HUES48 (cell line): ENCODE data around the gene ATP2A2.
"Not testable (repeated sequence)": the region's sequence is repeated elsewhere in the genome, so short reads cannot be mapped to it uniquely, and the experiment has no call there.

Experiments used
- H3K27ac ChIP-seq: one replicate; pipeline ENCODE4 v1.7.0; 2013; ENCODE audit warnings: low read depth, low read length, inconsistent platforms
- H3K27me3 ChIP-seq: 2 replicates; pipeline ENCODE4 v1.6.1; 2013; ENCODE audit warnings: mild to moderate bottlenecking, low read length; ENCODE audit not compliant: control insufficient read depth, insufficient read depth
- H3K36me3 ChIP-seq: 2 replicates; pipeline ENCODE4 v1.6.1; 2013; ENCODE audit warnings: low read length; ENCODE audit not compliant: control insufficient read depth, insufficient read depth
- H3K4me1 ChIP-seq: 2 replicates; pipeline ENCODE4 v1.6.1; 2013; ENCODE audit warnings: mild to moderate bottlenecking, low read length; ENCODE audit not compliant: control insufficient read depth, insufficient read depth
- H3K4me3 ChIP-seq: 2 replicates; pipeline ENCODE4 v1.5.1; 2013; ENCODE audit warnings: mild to moderate bottlenecking, low read depth, low read length
- H3K9ac ChIP-seq: 2 replicates; pipeline ENCODE4 v1.6.1; 2013; ENCODE audit warnings: mild to moderate bottlenecking, low read depth, low read length, moderate library complexity
- H3K9me3 ChIP-seq: 2 replicates; pipeline ENCODE4 v1.6.1; 2013; ENCODE audit warnings: low read length; ENCODE audit not compliant: control insufficient read depth, insufficient read depth

ATP2A2 gene

DNA sequence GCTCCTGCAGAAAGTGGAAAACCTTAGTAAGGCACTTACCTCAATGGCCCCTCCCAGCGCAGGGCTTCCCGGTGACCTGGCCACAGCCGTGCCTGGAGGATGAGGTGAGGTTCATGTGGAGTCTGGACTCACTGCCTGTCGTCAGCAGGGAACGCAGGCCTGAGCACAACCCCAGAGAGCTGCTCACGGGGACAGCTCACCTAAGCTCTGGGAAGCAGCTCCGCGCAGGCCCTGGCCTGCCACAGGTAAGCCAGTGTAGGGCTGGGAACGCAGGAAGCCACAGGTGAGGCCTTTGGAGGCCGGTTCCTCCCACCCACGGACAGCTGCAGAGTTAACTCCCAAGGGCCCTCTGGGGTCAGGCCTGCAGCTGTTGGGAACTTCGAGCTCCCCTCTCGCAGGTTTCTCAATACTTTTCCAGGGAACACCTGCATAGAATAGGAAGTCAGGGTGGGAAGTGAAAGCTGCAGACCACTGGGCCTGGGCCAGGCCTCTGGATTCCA, 89.7 kb downstream of the ATP2A2 start:
- peaks cover 52% of the 10 kb centered on the region for H3K36me3 ChIP-seq
- no peak overlapping the region for H3K27ac ChIP-seq
- no peaks in the 10 kb centered on the region for H3K4me1 ChIP-seq
- no peaks in the 10 kb centered on the region for H3K27me3 ChIP-seq
- H3K9me3 ChIP-seq = no peaks in the 10 kb centered on the region
- no peak overlapping the region for H3K4me3 ChIP-seq
- no peak overlapping the region for H3K9ac ChIP-seq

GRCh38 chr12:110371408-110372055, 90.5 kb downstream of the ATP2A2 start:
- H3K4me1 ChIP-seq = no peaks in the 10 kb centered on the region
- H3K27ac ChIP-seq = no peak overlapping the region
- H3K9ac ChIP-seq = no peak overlapping the region
- H3K27me3 ChIP-seq = no peaks in the 10 kb centered on the region
- H3K4me3 ChIP-seq = no peak overlapping the region
- H3K9me3 ChIP-seq = no peaks in the 10 kb centered on the region
- peaks cover 60% of the 10 kb centered on the region for H3K36me3 ChIP-seq

- Histone ChIP-seq H3K36me3 (peaks cover 63% of the 10 kb centered on the region), H3K27ac (no peak overlapping the region), H3K9ac (no peak overlapping the region)
Measured at GRCh38 chr12:110372056-110372425, 91.0 kb downstream of the ATP2A2 start.

DNA sequence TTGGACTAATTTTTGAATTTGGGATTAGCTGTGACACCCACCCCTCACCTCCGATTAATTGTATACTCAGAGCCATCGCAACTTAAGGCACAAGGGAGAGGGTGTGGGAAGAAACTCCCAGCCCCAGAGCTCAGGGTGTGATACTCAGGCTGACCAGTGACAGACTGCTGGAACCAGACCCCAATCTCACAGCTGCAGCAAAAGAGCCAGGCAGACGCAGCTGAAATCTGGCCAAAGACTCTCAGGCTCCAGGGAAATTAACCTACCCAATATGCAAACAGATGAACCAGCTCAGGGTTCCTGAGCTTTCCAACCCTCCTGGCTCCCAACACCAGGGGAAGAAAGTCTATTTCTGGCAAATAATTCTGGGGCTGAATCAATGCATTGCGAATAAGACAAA, 92.0 kb downstream of the ATP2A2 start:
- H3K27ac ChIP-seq = no peak overlapping the region
- no peaks in the 10 kb centered on the region for H3K27me3 ChIP-seq
- peaks cover 72% of the 10 kb centered on the region for H3K36me3 ChIP-seq
- no peaks in the 10 kb centered on the region for H3K4me1 ChIP-seq
- H3K9ac ChIP-seq = no peak overlapping the region
- no peak overlapping the region for H3K4me3 ChIP-seq
- H3K9me3 ChIP-seq = no peaks in the 10 kb centered on the region

More at GRCh38 chr12:110372056-110372425, 91.0 kb downstream of the ATP2A2 start:
- H3K9me3 ChIP-seq = no peaks in the 10 kb centered on the region
- H3K4me1 ChIP-seq = no peaks in the 10 kb centered on the region
- H3K4me3 ChIP-seq = no peak overlapping the region
- no peaks in the 10 kb centered on the region for H3K27me3 ChIP-seq

DNA sequence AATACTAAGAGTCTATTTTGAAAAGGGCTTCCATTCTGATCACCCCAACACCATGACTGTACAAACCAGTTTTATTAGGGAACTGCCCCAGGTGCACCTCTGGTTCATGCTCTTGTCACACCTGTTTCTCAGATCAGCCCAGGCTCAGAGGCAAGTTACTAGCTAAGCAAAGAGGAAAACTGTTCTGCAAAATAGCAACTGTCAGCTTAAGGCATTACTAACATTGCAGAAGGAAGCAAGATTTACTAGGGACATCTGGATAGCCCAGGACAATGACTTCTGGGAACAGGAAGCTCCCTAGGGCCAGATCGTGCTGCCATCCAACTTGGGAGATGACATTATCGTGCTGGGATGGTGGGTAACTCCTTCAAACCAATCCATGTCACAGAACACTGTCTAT, 92.4 kb downstream of the ATP2A2 start:
- H3K27ac ChIP-seq = no peak overlapping the region
- H3K4me1 ChIP-seq = no peaks in the 10 kb centered on the region
- H3K9me3 ChIP-seq = no peaks in the 10 kb centered on the region
- no peaks in the 10 kb centered on the region for H3K27me3 ChIP-seq
- no peak overlapping the region for H3K4me3 ChIP-seq
- H3K36me3 ChIP-seq = peaks cover 76% of the 10 kb centered on the region
- no peak overlapping the region for H3K9ac ChIP-seq

DNA sequence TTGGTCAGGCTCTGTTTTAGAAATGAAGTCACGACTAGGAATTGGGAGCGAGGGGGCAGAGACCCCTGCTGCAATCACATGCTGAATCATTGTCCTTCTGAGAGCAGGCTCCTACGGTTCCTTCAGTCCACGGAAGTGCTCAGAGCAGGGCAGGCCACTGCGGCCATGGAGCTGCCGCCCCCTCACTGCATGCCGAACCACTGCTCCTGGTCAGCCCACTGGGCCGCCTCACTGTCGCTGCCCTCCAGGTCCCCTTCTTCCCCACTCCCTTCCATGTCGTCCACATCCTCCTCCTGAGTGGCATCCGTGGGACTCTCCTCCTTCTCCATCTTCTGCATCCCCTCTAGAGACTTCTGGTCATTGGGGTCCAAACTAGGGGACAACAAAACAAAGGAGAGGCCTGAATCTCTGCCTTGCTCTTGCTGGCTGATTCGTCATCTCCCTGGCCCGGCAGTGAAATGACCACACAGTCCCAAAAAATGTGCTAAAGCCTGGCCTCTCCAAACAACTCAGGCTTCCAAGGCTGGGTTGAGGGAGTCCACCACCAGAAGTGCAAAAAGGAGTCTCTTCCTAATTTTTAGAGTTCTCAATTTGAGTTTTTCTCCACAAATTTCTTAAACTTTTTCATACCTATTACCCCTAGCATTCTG, 93.0 kb downstream of the ATP2A2 start:
- Histone ChIP-seq H3K9me3 (no peaks in the 10 kb centered on the region), H3K4me3 (no peak overlapping the region), H3K27me3 (no peaks in the 10 kb centered on the region), H3K9ac (no peak overlapping the region), H3K36me3 (peaks cover 83% of the 10 kb centered on the region), H3K27ac (no peak overlapping the region), H3K4me1 (no peaks in the 10 kb centered on the region)

- H3K4me1 ChIP-seq, H3K9ac ChIP-seq, H3K4me3 ChIP-seq, H3K27me3 ChIP-seq, H3K27ac ChIP-seq, H3K9me3 ChIP-seq: not testable (repeated sequence)
- H3K36me3 ChIP-seq = peaks cover 96% of the 10 kb centered on the region
Measured at GRCh38 chr12:110378131-110378790, 97.2 kb downstream of the ATP2A2 start.

GRCh38 chr12:110379197-110379596, 98.2 kb downstream of the ATP2A2 start:
- H3K27ac ChIP-seq = no peak overlapping the region
- no peaks in the 10 kb centered on the region for H3K9me3 ChIP-seq
- no peaks in the 10 kb centered on the region for H3K27me3 ChIP-seq
- no peak overlapping the region for H3K9ac ChIP-seq
- no peak overlapping the region for H3K4me3 ChIP-seq
- peaks cover 91% of the 10 kb centered on the region for H3K36me3 ChIP-seq
- H3K4me1 ChIP-seq = no peaks in the 10 kb centered on the region

GRCh38 chr12:110379631-110380030, 98.6 kb downstream of the ATP2A2 start:
- no peak overlapping the region for H3K27ac ChIP-seq
- H3K27me3 ChIP-seq = no peaks in the 10 kb centered on the region
- H3K9ac ChIP-seq = no peak overlapping the region
- H3K36me3 ChIP-seq = peaks cover 91% of the 10 kb centered on the region
- no peaks in the 10 kb centered on the region for H3K4me1 ChIP-seq
- no peaks in the 10 kb centered on the region for H3K9me3 ChIP-seq
- no peak overlapping the region for H3K4me3 ChIP-seq

DNA sequence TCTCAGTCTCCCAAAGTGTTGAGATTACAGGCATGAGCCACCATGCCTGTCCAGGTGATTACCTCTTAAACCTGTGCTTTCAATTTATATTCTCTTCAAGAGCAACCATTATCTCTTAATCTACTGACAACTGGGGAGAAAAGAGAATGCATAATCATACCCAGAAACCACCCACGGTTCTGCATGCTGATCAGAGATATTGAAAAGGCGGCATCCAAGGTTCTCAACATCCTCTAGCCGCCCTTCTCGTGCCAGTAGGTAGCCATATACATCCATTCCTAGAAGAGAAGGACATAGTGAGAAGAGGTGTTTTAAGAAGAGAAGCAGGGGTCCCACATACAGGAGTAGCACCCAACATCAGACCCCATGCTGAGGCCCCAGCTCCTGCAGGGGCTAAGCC, 101.6 kb downstream of the ATP2A2 start:
- Histone ChIP-seq H3K9ac (no peak overlapping the region), H3K4me3 (no peak overlapping the region), H3K4me1 (no peaks in the 10 kb centered on the region), H3K36me3 (peaks cover 93% of the 10 kb centered on the region), H3K9me3 (no peaks in the 10 kb centered on the region), H3K27me3 (no peaks in the 10 kb centered on the region), H3K27ac (no peak overlapping the region)
